HG03039 (cell line): ENCODE results near the gene MCHR2.
A peak's percentile ranks its signal among the peaks of the same experiment; 100 is the strongest.

Experiments
- ATAC-seq: cut with Tn5 transposase; IDR thresholded peaks from one replicate; pipeline ENCODE4 v1.9.1; 2021; ENCODE audit warnings: mild to moderate bottlenecking, moderate library complexity; ENCODE audit not compliant: unreplicated experiment

The MCHR2 gene

DNA sequence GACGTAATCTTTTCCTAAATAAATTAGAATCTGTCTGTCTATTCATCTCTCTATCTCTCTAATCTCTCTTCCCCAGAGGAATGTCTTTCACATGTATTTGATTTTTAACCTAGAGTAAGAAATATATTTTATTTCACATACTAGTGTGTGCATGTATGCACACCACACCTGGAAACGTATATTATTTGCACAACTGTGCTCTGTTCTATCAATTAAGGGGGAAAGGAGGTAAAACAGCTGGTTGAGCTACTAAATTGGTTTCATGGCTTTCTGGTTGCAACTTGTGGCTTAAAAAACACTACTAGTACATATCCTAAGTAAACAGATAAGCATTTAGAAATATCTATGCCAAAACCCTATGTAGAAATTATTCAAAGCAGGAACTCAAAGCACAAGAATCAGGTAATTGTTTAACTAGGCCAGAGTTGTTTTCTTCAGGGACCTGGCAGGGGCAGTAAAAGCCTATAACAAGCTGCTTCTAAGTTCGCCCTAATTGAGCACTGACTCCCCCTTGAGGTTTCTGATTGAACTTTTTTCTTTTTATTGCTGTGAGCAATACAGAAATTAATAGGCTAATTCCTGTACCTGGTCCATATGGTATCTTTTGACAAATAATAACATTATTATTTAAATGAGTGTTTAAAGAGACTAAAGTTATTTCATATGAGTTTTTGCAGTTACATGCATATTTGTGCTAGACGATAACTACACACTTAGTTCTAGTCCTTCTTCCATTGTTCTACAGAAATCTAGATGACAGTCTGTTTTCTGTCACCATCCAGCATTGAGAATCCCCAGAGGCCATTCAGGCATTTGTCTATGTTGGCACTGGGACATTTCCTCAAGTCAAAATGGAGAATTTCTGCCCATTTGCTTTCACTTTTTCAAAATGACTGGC, 88.6 kb downstream of the MCHR2 start:
- peak; percentile 81 for ATAC-seq

- no peak for ATAC-seq
Measured at GRCh38 chr6:99901596-99902384, 92.2 kb downstream of the MCHR2 start.

GRCh38 chr6:99894815-99895214, 99.2 kb downstream of the MCHR2 start:
- no peak for ATAC-seq

- ATAC-seq: no peak
Measured at GRCh38 chr6:99887066-99887465, 107.0 kb downstream of the MCHR2 start.

DNA sequence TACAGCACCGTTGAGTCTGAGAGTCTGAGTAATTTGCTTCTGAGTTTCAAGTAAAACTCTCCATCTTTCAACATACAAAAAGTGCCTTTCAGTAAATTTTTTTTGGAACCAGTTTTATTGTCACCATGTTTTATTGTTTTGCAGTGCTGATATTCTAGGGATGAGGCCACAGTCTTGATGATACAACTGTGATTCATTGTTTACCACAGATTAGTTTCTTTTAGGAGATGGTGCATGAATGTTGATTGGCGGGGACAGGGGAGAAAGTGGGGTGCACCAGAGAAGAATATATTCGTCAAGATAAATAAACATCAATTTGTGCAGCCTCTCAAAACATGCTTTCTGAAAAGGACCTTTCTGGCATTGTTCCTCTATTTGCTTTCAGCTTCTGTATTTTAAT, 109.0 kb downstream of the MCHR2 start:
- ATAC-seq: no peak

DNA sequence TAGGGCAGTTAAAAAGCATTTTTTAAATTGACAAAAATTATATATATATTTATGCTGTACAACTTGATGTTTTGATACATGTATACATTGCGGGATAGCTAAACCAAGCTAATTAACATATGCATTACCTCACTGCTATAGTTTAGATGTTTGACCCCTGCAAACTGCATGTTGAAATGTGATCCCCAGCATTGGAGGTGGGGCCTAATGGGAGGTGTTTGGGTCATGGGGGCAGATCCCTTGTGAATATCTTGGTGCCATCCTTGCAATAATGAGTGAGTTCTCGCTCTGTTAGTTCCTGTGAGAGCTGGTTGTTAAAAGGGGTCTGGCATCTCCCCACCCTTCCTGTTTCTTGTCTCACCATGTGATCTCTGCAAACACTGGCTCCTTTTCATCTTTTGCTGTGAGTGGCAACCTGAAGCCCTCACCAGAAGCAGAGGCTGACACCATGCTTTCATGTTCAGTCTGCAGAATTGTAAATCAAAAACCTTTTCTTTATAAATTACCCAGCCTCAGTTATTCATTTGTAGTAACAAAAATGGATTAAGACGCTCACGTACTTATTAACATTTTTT, 111.8 kb downstream of the MCHR2 start:
- ATAC-seq: no peak

DNA sequence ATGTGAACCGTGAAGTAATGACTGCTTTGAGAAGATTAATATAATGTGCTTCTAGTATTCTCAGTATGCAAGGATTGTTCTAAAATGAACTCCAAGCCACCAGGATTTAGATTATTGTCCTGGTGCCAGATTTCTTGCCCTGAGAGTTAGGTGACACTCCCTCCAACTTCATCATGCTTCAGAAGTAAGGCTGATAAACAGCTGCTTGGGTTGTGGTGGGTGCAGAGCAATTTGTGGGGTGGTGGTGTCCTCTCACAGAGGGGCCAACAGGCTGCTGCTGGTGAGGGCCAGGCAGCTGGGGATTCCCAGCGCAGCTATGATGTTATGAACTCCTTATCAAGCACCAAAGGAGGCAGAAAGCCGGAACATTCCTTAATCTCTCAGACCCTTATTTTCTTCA, 114.6 kb downstream of the MCHR2 start:
- no peak for ATAC-seq

- no peak for ATAC-seq
Measured at GRCh38 chr6:99875068-99875467, 119.0 kb downstream of the MCHR2 start.

DNA sequence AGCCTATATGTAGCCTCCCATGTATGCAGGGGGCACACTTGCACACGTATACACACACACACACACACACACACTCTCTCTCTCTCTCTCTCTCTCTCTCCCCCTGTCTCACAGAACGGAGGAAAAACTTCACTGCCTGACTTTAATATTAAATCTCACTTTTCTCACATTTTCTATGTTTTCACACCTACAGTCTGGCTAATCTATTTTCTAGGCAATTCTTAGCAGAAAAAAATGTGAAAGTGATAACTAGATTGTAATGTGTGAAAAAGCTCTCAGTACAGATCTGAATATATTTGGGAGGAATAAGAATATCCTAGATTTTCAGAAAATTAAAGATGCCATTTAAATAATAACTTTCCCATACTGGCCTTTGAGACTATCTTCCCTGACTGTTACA, 120.9 kb downstream of the MCHR2 start:
- no peak for ATAC-seq

GRCh38 chr6:99871641-99872040, 122.4 kb downstream of the MCHR2 start:
- no peak for ATAC-seq
